Smooth muscle cell of trachea (primary cell): ENCODE results near the gene LMBR1L. TPM values are rescaled to one million over a fixed set of nuclear protein-coding genes. Genes with fewer than 3 reads are reported as not detected.

Source experiments
- total RNA-seq: library from RNA; depleted of rRNA; stranded (reverse); fragments of >200 nt; gene quantifications from 2 replicates; pipeline ENCODE4 v1.2.1, GENCODE V29; 2014

Gene LMBR1L
- 53.2 and 88.0 TPM in 2 replicates for total RNA-seq

GRCh38 chr12:49110464-49111155 is at the start of gene LMBR1L:
Gene LMBR1L (minus strand): TSS chr12:49110847. CDS start chr12:49110555, 292 bp downstream.

GRCh38 chr12:49131051-49131893 is 20.6 kb upstream of the LMBR1L start, which contains the start of gene TUBA1B:
Gene TUBA1B (minus strand): TSS chr12:49131395. CDS start chr12:49131300, 95 bp downstream.

GRCh38 chr12:49094160-49094974 is 16.3 kb downstream of the LMBR1L start, which contains the start of gene DHH:
Gene DHH (minus strand): TSS chr12:49094801. CDS start chr12:49094512, 289 bp downstream.

GRCh38 chr12:49069507-49070346 is 40.9 kb downstream of the LMBR1L start, which contains the start of gene RHEBL1:
Gene RHEBL1 (minus strand): TSS chr12:49069979. CDS start chr12:49069785, 194 bp downstream.

GRCh38 chr12:49060237-49061156 is 50.1 kb downstream of the LMBR1L start, which contains the start of gene KMT2D:
Gene KMT2D (minus strand): TSS chr12:49060794. CDS start chr12:49055324, 5,470 bp downstream.

Other genes starting within 250 kb of the LMBR1L start
- under 0.01 and 0.33 TPM in 2 replicates for gene RND1, start 245.0 kb downstream of the LMBR1L start, total RNA-seq
- gene FKBP11, start 185.4 kb downstream of the LMBR1L start, total RNA-seq, result 10.5 and 18.7 TPM in 2 replicates
- 37.1 and 45.2 TPM in 2 replicates for gene ARF3, start 153.4 kb downstream of the LMBR1L start, total RNA-seq
- 0.83 TPM in 1 of 2 replicates, not detected in the other for gene WNT10B, start 139.1 kb downstream of the LMBR1L start, total RNA-seq
- not detected in 2 replicates for gene WNT1, start 132.5 kb downstream of the LMBR1L start, total RNA-seq
- gene DDN, start 111.5 kb downstream of the LMBR1L start, total RNA-seq, result 0.15 and 0.17 TPM in 2 replicates
- 87.3 and 92.3 TPM in 2 replicates for gene PRKAG1, start 92.1 kb downstream of the LMBR1L start, total RNA-seq
- 35.7 and 51.5 TPM in 2 replicates for gene KMT2D, start 50.1 kb downstream of the LMBR1L start, total RNA-seq
- gene RHEBL1, start 40.9 kb downstream of the LMBR1L start, total RNA-seq, result 0.15 TPM in 1 of 2 replicates, not detected in the other
- under 0.01 and 0.17 TPM in 2 replicates for gene DHH, start 16.0 kb downstream of the LMBR1L start, total RNA-seq
- 1,870 and 4,279 TPM in 2 replicates for gene TUBA1B, start 20.5 kb upstream of the LMBR1L start, total RNA-seq
- 1,515 and 1,616 TPM in 2 replicates for gene TUBA1A, start 78.2 kb upstream of the LMBR1L start, total RNA-seq
- 476 and 565 TPM in 2 replicates for gene TUBA1C, start 154.2 kb upstream of the LMBR1L start, total RNA-seq
- gene PRPH, start 184.3 kb upstream of the LMBR1L start, total RNA-seq, result 0.66 and 2.6 TPM in 2 replicates
- 0.99 and 11.9 TPM in 2 replicates for gene TROAP, start 212.4 kb upstream of the LMBR1L start, total RNA-seq
- gene C1QL4, start 226.3 kb upstream of the LMBR1L start, total RNA-seq, result 0.17 and 0.29 TPM in 2 replicates
- 1.8 and 3.3 TPM in 2 replicates for gene DNAJC22, start 236.0 kb upstream of the LMBR1L start, total RNA-seq